Measurements from ENCODE around the gene TP53AIP1. TPM values are rescaled to one million over a fixed set of nuclear protein-coding genes. Genes with fewer than 3 reads are reported as not detected.

TP53AIP1 gene
- total RNA-seq, 1 donor from 2014 or later: 0.17 TPM

DNA sequence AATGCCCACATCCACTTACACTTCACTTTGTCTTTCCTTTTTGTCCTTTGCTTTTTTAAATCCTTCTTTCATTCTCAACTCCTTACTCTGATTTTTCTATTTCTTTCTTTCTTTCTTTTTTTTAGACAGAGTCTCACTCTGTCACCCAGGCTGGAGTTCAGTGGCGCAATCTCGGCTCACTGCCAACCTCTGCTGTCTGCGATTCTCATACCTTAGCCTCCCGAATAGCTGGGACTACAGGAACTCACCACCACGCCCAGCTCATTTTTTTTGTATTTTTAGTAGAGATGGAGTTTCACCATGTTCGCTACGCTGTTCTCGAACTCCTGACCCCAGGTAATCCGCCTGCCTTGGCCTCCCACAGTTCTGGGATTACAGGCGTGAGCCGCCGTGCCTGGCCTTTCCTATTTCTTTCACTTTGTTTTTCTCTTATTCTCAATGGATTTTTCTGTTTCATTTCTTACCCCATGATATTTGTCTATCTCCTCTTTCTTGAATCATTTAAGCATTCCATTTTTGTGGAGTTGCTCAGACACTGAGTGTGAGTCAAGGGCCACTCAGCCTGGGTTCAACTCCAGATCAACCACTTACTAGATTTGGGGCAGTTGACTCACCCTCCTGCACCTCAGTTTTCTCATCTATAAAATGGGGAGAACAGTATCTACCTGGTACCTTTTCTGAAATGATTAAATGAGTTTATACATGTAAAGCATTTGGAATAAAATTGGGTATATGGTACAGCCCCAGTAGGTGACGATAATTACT lies 43.9 kb downstream of the TP53AIP1 start:
- Mint-ChIP-seq H3K4me3 (ENCODE audit: unreplicated experiment) (no peak overlapping the region), H3K27ac (ENCODE audit: unreplicated experiment) (no peak overlapping the region), H3K27me3 (ENCODE audit: low read depth) (peaks cover 5% of the 10 kb centered on the region), H3K9me3 (ENCODE audit: low read depth) (no peaks in the 10 kb centered on the region), H3K36me3 (ENCODE audit: low read depth) (no peaks in the 10 kb centered on the region), H3K4me1 (ENCODE audit: low read depth) (peaks cover 14% of the 10 kb centered on the region)
- no peak for DNase-seq (ENCODE audit: low spot score)
- TF ChIP-seq CTCF (IDR thresholded peaks at IDR 0.05): no peak

DNA sequence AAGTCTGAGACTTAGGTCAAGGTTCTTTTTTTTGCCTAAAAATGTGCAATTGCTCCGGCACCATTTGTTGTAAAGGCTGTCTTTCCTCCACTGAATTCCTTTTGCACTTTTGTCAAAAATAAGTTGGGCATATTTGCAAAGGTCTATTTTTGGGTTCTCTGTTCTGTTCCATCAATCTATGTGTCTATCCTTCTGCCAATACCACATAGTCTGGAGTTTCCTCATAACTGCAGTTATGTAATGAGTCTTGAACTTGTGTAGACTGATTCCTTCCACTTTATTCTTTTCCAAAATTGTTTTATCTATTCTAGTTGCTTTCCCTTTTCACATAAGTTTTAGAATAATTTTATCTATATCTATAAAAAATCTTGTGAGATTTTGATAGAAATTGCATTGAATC lies 44.8 kb downstream of the TP53AIP1 start:
- no peak for DNase-seq (ENCODE audit: low spot score)
- H3K4me1 Mint-ChIP-seq (ENCODE audit: low read depth): peaks cover 5% of the 10 kb centered on the region
- no peaks in the 10 kb centered on the region for H3K9me3 Mint-ChIP-seq (ENCODE audit: low read depth)
- no peaks in the 10 kb centered on the region for H3K36me3 Mint-ChIP-seq (ENCODE audit: low read depth)
- no peak for TF ChIP-seq CTCF (IDR thresholded peaks at IDR 0.05)
- no peak overlapping the region for H3K27ac Mint-ChIP-seq (ENCODE audit: unreplicated experiment)
- no peak overlapping the region for H3K4me3 Mint-ChIP-seq (ENCODE audit: unreplicated experiment)
- peaks cover 5% of the 10 kb centered on the region for H3K27me3 Mint-ChIP-seq (ENCODE audit: low read depth)

GRCh38 chr11:128896356-128896755 lies 46.3 kb downstream of the TP53AIP1 start:
- no peak for DNase-seq (ENCODE audit: low spot score)
- H3K27ac Mint-ChIP-seq (ENCODE audit: unreplicated experiment): no peak overlapping the region
- TF ChIP-seq CTCF (IDR thresholded peaks at IDR 0.05): no peak
- H3K27me3 Mint-ChIP-seq (ENCODE audit: low read depth): peaks cover 3% of the 10 kb centered on the region
- H3K9me3 Mint-ChIP-seq (ENCODE audit: low read depth): no peaks in the 10 kb centered on the region
- H3K4me1 Mint-ChIP-seq (ENCODE audit: low read depth): no peaks in the 10 kb centered on the region
- H3K4me3 Mint-ChIP-seq (ENCODE audit: unreplicated experiment): no peak overlapping the region
- no peaks in the 10 kb centered on the region for H3K36me3 Mint-ChIP-seq (ENCODE audit: low read depth)

GRCh38 chr11:128895526-128895925 lies 47.1 kb downstream of the TP53AIP1 start:
- H3K36me3 Mint-ChIP-seq (ENCODE audit: low read depth): no peaks in the 10 kb centered on the region
- no peak overlapping the region for H3K4me3 Mint-ChIP-seq (ENCODE audit: unreplicated experiment)
- peaks cover 3% of the 10 kb centered on the region for H3K27me3 Mint-ChIP-seq (ENCODE audit: low read depth)
- no peaks in the 10 kb centered on the region for H3K9me3 Mint-ChIP-seq (ENCODE audit: low read depth)
- H3K4me1 Mint-ChIP-seq (ENCODE audit: low read depth): no peaks in the 10 kb centered on the region
- H3K27ac Mint-ChIP-seq (ENCODE audit: unreplicated experiment): no peak overlapping the region
- TF ChIP-seq CTCF (IDR thresholded peaks at IDR 0.05): no peak
- DNase-seq (ENCODE audit: low spot score): no peak

DNA sequence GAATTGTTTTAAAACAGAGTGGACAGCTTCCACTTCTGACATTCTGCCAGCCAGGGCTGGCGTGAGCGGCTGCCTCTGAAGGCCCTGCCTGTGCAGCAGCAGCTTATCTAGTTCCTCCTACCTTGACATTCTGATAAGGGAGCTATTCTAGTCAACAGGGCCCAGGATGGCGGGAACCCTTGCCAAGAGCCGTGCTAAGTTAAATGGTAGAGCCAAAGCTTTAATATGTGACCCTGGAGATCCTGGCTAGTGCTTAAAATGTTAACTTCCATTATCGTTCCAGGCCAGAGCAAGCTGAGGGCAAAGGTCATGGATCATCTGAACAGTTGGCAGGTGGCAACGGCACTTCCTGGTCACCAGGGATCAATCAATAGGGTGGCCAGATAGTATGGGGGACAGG lies 48.0 kb downstream of the TP53AIP1 start:
- Mint-ChIP-seq H3K9me3 (ENCODE audit: low read depth) (no peaks in the 10 kb centered on the region), H3K27me3 (ENCODE audit: low read depth) (peaks cover 5% of the 10 kb centered on the region), H3K27ac (ENCODE audit: unreplicated experiment) (no peak overlapping the region), H3K4me3 (ENCODE audit: unreplicated experiment) (no peak overlapping the region), H3K36me3 (ENCODE audit: low read depth) (no peaks in the 10 kb centered on the region), H3K4me1 (ENCODE audit: low read depth) (no peaks in the 10 kb centered on the region)
- no peak for TF ChIP-seq CTCF (IDR thresholded peaks at IDR 0.05)
- DNase-seq (ENCODE audit: low spot score): no peak

Data from chondrocyte (in vitro differentiated cells).